Naive thymus-derived CD8-positive, alpha-beta T cell (primary cell): ENCODE measurements around the gene ATG12. TPM values are rescaled to one million over a fixed set of nuclear protein-coding genes. Genes with fewer than 3 reads are reported as not detected.
A peak's percentile ranks its signal among the peaks of the same experiment; 100 is the strongest.
"Not testable (repeated sequence)": the region's sequence is repeated elsewhere in the genome, so short reads cannot be mapped to it uniquely, and the experiment has no call there.

Experiments used
- ATAC-seq, 2 donors: fragments of 150-1000 bp; cut with Tn5 transposase in 1 of 2; sonication (Bioruptor Pico), chemical (Tn5 transposase) in 1 of 2; 1 replicate in 1 of 2; 2 replicates in 1 of 2; pipeline ENCODE4 v1.10.0; 2021; ENCODE audit warnings: mild to moderate bottlenecking in 2 of 2, moderate library complexity in 2 of 2
- POLR2A ChIA-PET: fragments of 350-600 bp; sonication (Branson Sonifier 250); formaldehyde crosslinking; loops from one replicate; lab custom pipeline; 2021; ENCODE audit warnings: antibody characterized with exemption; lab: Charles Lee
- DNase-seq, 10 donors: peaks; one replicate each; pipeline versions ENCODE4 v3.0.0 to v3.0.0-alpha.2; 2020 to 2022
- H3K27ac Mint-ChIP-seq, 10 donors: one replicate each; pipeline ENCODE4 v1.8.0; 2020 to 2022; ENCODE audit warnings: mild to moderate bottlenecking in 10 of 10, mixed read lengths in 10 of 10, moderate library complexity in 4 of 10, inconsistent platforms in 1 of 10
- H3K27me3 Mint-ChIP-seq, 5 donors: one replicate each; pipeline ENCODE4 v1.8.0; 2021 to 2022; ENCODE audit warnings: mixed read lengths in 5 of 5
- H3K36me3 Mint-ChIP-seq, 3 donors: one replicate each; pipeline ENCODE4 v1.8.0; 2020 to 2022; ENCODE audit warnings: mixed read lengths in 3 of 3, mild to moderate bottlenecking in 2 of 3, inconsistent platforms in 1 of 3
- H3K4me1 Mint-ChIP-seq, 4 donors: one replicate each; pipeline ENCODE4 v1.8.0; 2021 to 2022; ENCODE audit warnings: mixed read lengths in 4 of 4
- H3K4me3 Mint-ChIP-seq, 10 donors: one replicate each; pipeline ENCODE4 v1.8.0; 2020 to 2022; ENCODE audit warnings: mild to moderate bottlenecking in 10 of 10, mixed read lengths in 10 of 10, moderate library complexity in 6 of 10, inconsistent platforms in 1 of 10
- H3K9me3 Mint-ChIP-seq, 9 donors: one replicate each; pipeline ENCODE4 v1.8.0; 2020 to 2022; ENCODE audit warnings: mixed read lengths in 9 of 9, mild to moderate bottlenecking in 3 of 9, inconsistent platforms in 1 of 9, moderate library complexity in 1 of 9
- polyA plus RNA-seq, 3 donors: library from polyadenylated mRNA; unstranded; fragments of 300-500 nt; fragmentation: Illumina TruSeq; gene quantifications; one replicate each; pipeline ENCODE4 v1.2.3, GENCODE V29; 2021
- total RNA-seq, 8 experiments: library from RNA in 2 of 8; stranded (reverse) in 2 of 8; gene quantifications; one replicate each; pipeline ENCODE4 v1.2.3 and lab custom pipeline; 2021 to 2026

ATG12 gene
- total and polyA plus RNA-seq, 5 experiments from 2014 or later, result 71.6 to 126 (median 90.6) TPM

DNA sequence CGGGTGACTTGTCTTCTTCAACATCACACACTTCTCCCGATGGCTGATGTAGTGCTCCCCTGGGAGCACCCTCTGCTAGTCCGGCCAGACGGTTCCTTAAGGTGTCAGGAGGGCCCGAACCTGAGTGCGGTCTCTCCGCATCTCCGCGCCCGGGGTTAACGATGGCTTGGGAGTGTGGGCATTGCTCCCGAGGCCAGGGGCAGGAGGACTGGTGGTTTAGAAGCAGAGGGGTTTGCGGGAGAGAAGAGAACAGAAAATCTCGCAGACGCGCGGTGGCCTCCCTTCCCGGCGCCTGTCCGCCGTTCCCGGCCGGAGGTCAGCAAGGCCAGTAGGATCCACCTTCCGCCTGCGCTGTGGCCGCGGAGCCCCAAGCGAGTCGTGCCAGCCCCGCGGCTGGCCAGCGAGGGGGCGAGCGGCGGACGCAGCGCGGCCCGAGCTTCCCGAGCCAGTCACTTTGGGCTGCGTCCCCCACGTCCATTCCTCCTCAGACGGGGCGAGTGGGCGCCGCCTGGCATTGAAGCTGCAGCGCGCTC, 25.6 kb downstream of the ATG12 start:
- H3K27me3 Mint-ChIP-seq, result peaks cover 51 to 100% (median 69%) of the 10 kb centered on the region in 5 donors
- no peaks in the 10 kb centered on the region for H3K9me3 Mint-ChIP-seq
- ATAC-seq, result peak in 1 of 2 donors; percentile 52
- DNase-seq, result no peak
- POLR2A ChIA-PET, result no interaction called here
- H3K27ac Mint-ChIP-seq, result no peak overlapping the region
- peak overlapping the region in 9 of 10 donors; percentile 39 to 78 (median 69) for H3K4me3 Mint-ChIP-seq
- no peaks in the 10 kb centered on the region for H3K36me3 Mint-ChIP-seq
- H3K4me1 Mint-ChIP-seq, result peaks cover 8 to 19% (median 17%) of the 10 kb centered on the region in 4 donors

DNA sequence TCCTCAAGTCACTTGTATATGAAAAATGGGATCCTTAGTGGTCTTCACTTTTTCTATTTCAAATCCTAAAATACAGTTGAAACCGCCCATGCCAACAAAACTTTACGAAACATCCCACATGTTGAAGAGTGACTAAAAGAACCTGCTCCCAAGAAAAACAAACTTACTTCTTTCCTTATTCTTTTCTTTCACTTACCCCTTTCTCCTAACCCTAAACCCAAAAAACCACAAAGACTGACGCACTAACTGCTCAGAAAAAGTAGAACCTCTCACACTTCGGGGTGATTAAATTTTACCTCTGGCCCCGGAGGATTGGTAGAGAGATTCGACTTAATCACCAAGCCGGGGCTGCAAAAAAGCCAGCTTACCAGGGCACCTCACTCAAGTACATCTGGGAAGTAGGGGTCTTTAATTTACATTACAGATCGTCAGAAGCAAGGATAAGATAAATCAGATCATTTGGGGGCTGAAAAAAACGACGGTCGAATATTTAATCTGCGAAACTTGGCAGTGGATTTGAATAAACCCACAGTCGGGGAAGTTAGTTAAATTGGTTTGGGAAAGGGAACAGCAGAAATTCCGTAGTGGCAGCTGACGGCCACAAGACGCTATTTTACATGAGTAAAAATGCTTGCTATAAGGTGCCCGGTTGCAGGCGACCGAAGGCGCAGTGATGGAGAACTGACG, 26.2 kb downstream of the ATG12 start:
- no peaks in the 10 kb centered on the region for H3K9me3 Mint-ChIP-seq
- ATAC-seq (no peak), DNase-seq (no peak)
- H3K27me3 Mint-ChIP-seq, result peaks cover 46 to 97% (median 65%) of the 10 kb centered on the region in 5 donors
- H3K4me1 Mint-ChIP-seq, result peaks cover 8 to 19% (median 17%) of the 10 kb centered on the region in 4 donors
- no peak overlapping the region for H3K27ac Mint-ChIP-seq
- peak overlapping the region; percentile 20 to 74 (median 62) for H3K4me3 Mint-ChIP-seq
- H3K36me3 Mint-ChIP-seq, result no peaks in the 10 kb centered on the region
- POLR2A ChIA-PET, result no interaction called here

DNA sequence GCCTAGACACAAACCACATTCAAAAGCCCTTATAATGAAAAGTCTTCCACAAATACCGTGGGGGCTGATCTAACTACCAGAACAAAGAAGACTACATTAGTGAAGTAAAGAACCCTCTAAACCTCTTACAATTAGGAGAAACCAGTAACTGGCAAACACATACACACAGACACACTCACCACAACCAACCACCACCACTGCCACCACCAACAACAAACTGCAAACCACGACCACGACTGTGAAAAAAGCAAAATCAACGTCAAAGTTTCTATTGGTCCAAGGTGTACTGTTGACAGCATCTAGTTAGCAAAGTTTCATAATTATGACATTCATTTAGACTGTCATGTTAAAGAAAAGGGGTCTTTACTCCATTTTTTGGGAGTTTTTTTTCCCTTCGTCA, 27.6 kb downstream of the ATG12 start:
- Mint-ChIP-seq H3K4me1 (peaks cover 8 to 19% (median 17%) of the 10 kb centered on the region in 4 donors), H3K36me3 (no peaks in the 10 kb centered on the region), H3K27ac (no peak overlapping the region), H3K27me3 (peaks cover 43 to 83% (median 61%) of the 10 kb centered on the region in 5 donors), H3K4me3 (no peak overlapping the region), H3K9me3 (no peaks in the 10 kb centered on the region)
- peak in 1 of 2 donors; percentile 21 for ATAC-seq
- no peak for DNase-seq
- POLR2A ChIA-PET, result no interaction called here

DNA sequence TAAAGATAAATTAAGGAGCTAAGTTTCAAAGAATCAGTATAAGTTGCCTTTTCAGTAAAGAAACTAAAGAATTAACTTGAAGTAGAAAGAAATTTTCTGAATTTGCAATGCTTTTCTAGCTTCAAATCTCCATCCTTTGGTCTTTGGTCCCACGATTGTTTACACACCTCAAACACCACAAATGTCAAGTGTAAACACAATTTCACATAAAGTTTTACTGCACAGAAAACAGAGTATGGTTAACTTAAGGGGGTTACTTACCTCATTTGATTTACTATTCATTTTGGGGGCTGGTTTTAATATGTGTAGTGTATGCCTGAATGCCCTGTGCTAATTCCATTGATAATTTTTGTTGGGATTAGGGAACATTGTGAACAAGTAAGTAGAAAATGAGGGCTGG, 29.0 kb downstream of the ATG12 start:
- ATAC-seq (no peak), DNase-seq (no peak)
- POLR2A ChIA-PET, result no interaction called here
- Mint-ChIP-seq H3K4me3 (no peak overlapping the region), H3K27ac (no peak overlapping the region), H3K27me3 (peaks cover 31 to 70% (median 54%) of the 10 kb centered on the region in 5 donors), H3K36me3 (no peaks in the 10 kb centered on the region), H3K9me3 (no peaks in the 10 kb centered on the region), H3K4me1 (peaks cover 9 to 19% (median 17%) of the 10 kb centered on the region in 4 donors)

DNA sequence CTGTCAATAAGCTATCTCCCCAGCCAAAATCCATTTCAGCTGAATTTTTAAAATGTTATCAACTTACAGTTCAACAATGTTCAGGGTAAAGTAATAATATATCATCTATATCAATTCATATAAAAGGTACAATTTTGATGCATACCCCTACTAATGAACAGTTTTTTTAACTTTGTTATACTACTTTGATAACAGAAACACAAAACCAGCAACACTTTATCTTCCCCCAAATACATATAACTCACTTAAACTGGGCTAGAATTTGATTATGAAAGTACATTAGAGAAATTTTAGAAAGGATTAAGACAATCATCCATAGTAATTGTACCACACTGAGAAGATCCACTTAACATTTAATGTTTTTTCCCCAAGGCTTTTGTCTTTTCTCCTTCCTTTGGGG, 30.0 kb downstream of the ATG12 start:
- H3K4me1 Mint-ChIP-seq, result peaks cover 10 to 18% (median 14%) of the 10 kb centered on the region in 4 donors
- H3K4me3 Mint-ChIP-seq, result no peak overlapping the region
- no peaks in the 10 kb centered on the region for H3K36me3 Mint-ChIP-seq
- peaks cover 33 to 60% (median 47%) of the 10 kb centered on the region in 5 donors for H3K27me3 Mint-ChIP-seq
- POLR2A ChIA-PET, result no interaction called here
- DNase-seq, result no peak
- no peak overlapping the region for H3K27ac Mint-ChIP-seq
- H3K9me3 Mint-ChIP-seq, result no peaks in the 10 kb centered on the region
- no peak for ATAC-seq

DNA sequence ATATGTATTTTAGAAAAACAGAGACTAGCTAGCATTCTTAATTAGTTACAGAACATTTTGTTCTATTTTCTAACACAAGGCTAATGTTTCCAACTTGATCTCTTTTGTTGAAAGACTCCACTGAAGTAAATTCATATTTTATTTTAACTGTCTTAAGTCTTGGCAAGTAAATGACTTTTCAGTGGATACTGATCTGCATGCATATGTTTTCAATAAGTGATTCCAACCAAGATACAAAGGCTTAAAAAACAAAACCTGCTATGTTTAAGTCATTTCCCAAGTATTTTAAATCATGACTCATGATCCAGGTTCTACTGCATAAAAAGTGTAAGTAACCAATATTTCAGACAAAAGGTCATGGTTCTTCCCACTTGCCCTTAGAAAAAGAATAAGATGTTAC, 30.6 kb downstream of the ATG12 start:
- Mint-ChIP-seq H3K4me1 (peaks cover 7 to 14% (median 11%) of the 10 kb centered on the region in 4 donors), H3K27me3 (peaks cover 33 to 57% (median 43%) of the 10 kb centered on the region in 5 donors), H3K4me3 (no peak overlapping the region), H3K36me3 (no peaks in the 10 kb centered on the region), H3K9me3 (no peaks in the 10 kb centered on the region), H3K27ac (no peak overlapping the region)
- POLR2A ChIA-PET, result no interaction called here
- DNase-seq, result no peak
- ATAC-seq, result no peak

DNA sequence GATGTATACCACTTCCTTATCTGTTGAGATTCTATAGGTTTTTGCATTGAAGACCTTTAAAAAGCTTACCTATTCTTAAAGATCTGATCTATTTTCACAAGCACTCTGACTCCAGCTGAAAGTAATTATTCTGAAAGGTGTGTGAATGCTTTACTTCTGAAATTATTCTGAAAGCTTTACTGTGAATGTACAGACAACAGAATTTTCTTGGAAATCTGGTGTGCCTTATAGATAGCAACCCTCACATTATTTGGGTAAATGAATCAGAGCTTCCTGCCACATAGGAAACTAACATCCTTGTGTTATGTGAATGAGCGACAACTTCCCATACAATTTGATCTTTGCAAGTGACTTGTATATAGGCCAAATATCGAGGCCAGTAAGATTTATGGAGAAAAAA, 31.4 kb downstream of the ATG12 start:
- no peaks in the 10 kb centered on the region for H3K36me3 Mint-ChIP-seq
- no peak for DNase-seq

DNA sequence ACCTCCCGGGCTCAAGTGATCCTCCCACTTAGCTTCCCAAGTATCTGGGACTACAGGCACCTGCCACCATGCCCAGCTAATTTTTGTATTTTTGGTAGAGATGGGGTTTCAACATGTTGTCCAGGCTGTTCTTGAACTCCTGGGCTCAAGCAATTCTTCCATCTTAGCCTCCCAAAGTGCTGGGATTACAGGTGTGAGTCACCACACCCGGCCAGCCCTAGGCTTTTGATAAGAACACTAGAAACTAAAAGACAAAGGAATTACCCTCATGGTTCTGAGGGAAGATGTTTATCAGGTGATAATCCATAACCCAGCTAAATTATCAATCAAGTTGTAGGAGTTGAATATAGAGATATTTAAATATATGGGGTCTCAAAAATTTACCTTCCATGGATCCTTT, 33.3 kb downstream of the ATG12 start:
- H3K4me3 Mint-ChIP-seq, H3K27ac Mint-ChIP-seq, H3K36me3 Mint-ChIP-seq, DNase-seq, H3K4me1 Mint-ChIP-seq, H3K9me3 Mint-ChIP-seq, POLR2A ChIA-PET, ATAC-seq: not testable (repeated sequence)
- H3K27me3 Mint-ChIP-seq, result peaks cover 13 to 34% (median 21%) of the 10 kb centered on the region in 5 donors

More for the DNA sequence above, 31.4 kb downstream of the ATG12 start:
- Mint-ChIP-seq H3K27me3 (peaks cover 28 to 49% (median 35%) of the 10 kb centered on the region in 5 donors), H3K9me3 (no peaks in the 10 kb centered on the region), H3K4me3 (no peak overlapping the region), H3K4me1 (peaks cover under 1 to 6% (median 4%) of the 10 kb centered on the region in 4 donors), H3K27ac (peak overlapping the region in 1 of 10 donors; percentile 68)
- ATAC-seq, result no peak
- POLR2A ChIA-PET, result no interaction called here

DNA sequence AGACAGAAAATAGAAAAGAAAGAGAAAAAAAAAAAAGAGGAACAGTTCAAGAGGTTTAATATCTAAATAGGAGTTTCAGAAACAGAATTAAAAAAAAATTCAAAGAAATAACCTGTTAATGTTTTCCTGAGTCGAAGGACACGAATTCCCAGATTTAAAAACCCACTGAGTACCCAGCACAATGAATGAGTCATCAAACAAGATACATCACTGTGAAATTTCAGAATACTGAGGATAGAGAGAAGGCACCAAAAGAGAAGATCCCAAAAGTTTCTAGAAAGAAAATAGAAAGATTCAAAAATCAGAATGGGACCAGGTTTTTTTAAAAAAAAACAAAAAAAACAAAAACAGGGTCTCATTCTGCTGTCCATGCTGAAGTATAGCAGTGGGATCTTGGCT, 33.7 kb downstream of the ATG12 start:
- Mint-ChIP-seq H3K4me3 (no peak overlapping the region), H3K36me3 (no peaks in the 10 kb centered on the region), H3K9me3 (no peaks in the 10 kb centered on the region), H3K4me1 (peaks cover 0 to 5% (median 2%) of the 10 kb centered on the region in 4 donors), H3K27me3 (peaks cover 13 to 32% (median 19%) of the 10 kb centered on the region in 5 donors), H3K27ac (no peak overlapping the region)
- ATAC-seq (no peak), DNase-seq (no peak)
- POLR2A ChIA-PET, result no interaction called here

DNA sequence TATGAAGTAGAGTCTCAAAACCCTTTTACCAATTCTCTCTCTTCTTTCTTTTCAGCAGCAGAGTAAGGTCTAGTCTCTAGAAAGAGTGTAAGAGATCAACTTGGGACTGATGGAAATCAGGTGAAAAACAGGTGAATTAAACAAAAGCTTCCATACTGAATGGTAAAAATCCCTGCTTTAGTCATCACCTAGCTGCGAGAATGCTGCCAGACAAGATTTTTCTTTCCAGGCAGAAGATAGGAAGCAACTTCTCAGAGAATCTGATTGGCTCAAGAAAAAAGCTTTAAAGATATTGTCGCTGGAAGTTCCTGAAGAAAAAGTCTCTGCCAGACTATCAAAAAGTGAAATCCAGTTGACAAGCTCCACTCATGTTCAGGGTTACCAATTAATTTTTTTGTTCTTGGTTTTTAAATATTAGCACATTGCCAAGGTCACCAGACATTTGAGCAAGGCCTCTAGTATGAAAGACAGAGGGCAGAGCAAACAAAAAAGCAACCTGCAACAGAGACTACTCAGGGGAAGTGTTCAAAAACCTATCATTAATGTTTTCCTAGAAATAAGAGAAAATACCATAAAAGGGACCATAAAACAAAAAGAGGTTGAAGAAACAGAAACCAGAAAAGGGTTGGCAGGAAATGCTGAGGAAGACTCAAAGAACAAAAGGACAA, 34.2 kb downstream of the ATG12 start:
- POLR2A ChIA-PET, result no interaction called here
- Mint-ChIP-seq H3K27ac (no peak overlapping the region), H3K27me3 (peaks cover 13 to 31% (median 15%) of the 10 kb centered on the region in 5 donors), H3K36me3 (no peaks in the 10 kb centered on the region), H3K9me3 (no peaks in the 10 kb centered on the region), H3K4me3 (no peak overlapping the region), H3K4me1 (peaks cover 0 to 5% (median 2%) of the 10 kb centered on the region in 4 donors)
- ATAC-seq, result no peak
- no peak for DNase-seq

DNA sequence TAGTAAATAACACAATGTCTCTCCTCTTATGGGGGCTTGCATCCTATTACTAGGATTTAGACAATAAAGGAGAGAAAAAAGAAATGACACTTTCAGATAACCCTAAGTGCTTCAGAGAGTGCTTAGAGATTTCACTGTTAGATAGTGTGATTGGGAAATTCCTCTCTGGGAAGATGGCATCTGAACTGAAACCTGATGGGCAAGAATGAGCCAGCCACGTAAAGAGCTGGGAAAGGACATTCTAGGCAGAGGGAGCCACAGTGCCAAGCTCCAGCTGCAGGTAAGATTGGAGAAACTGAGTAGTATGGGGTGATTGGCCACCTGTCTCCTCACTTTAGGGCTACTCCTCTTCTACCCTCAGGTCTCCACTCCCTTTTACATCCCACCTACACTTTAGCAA, 39.4 kb downstream of the ATG12 start:
- H3K36me3 Mint-ChIP-seq, result no peaks in the 10 kb centered on the region
- POLR2A ChIA-PET, result no interaction called here
- peaks cover 0 to 1% (median 0%) of the 10 kb centered on the region in 4 donors for H3K4me1 Mint-ChIP-seq
- no peaks in the 10 kb centered on the region for H3K9me3 Mint-ChIP-seq
- DNase-seq (no peak), ATAC-seq (no peak)
- no peak overlapping the region for H3K4me3 Mint-ChIP-seq
- H3K27ac Mint-ChIP-seq, result no peak overlapping the region
- peaks cover 0 to 20% (median 9%) of the 10 kb centered on the region in 5 donors for H3K27me3 Mint-ChIP-seq

DNA sequence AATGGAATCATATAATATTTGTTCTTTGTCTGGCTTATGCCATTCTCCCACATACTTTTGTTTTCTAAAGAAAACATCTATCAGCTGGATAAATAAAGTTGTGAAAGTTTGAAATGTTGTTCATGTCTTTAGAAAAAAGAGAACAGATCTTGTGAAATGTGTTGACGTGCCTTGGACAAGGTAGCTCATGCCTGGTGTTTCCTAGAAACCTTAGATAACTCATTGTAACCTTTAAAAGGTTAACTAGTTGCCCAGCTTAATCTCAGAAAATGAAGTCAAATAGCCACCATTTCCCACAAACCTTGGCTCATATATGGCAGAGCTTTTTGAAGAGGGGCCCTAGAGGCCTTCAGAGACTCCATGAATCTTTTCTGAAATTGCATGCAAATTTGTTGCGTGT, 40.2 kb downstream of the ATG12 start:
- no peaks in the 10 kb centered on the region for H3K9me3 Mint-ChIP-seq

DNA sequence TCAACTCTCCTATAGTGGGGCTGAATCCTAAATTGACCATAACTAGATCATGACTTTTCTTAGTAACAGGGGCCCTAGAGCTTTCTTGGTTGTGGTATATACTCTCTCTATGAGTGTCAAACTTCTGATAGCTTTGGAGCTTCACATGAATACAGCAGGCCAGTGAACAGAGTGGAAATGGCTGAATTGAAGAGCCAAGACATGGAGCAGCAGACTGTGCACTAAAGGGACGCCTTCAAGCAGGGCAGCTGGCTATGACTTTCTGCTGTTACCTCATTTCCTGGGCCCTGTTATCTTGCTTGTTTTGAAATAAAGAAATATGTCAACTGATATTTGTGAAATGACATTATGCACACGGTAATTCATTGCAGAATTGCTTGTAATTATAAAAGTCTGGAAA, 41.3 kb downstream of the ATG12 start:
- DNase-seq (no peak), ATAC-seq (no peak)
- Mint-ChIP-seq H3K4me1 (no peaks in the 10 kb centered on the region), H3K4me3 (no peak overlapping the region), H3K9me3 (no peaks in the 10 kb centered on the region), H3K27ac (no peak overlapping the region), H3K27me3 (peaks cover 0 to 20% (median 13%) of the 10 kb centered on the region in 5 donors), H3K36me3 (no peaks in the 10 kb centered on the region)
- POLR2A ChIA-PET, result no interaction called here

More for the DNA sequence above, 40.2 kb downstream of the ATG12 start:
- POLR2A ChIA-PET, result no interaction called here
- no peak overlapping the region for H3K27ac Mint-ChIP-seq
- H3K4me1 Mint-ChIP-seq, result no peaks in the 10 kb centered on the region
- peaks cover 0 to 20% (median 13%) of the 10 kb centered on the region in 5 donors for H3K27me3 Mint-ChIP-seq
- H3K36me3 Mint-ChIP-seq, result no peaks in the 10 kb centered on the region
- ATAC-seq (no peak), DNase-seq (no peak)
- no peak overlapping the region for H3K4me3 Mint-ChIP-seq
